SK-N-SH treated with all-trans-retinoic acid at 6 μM for 48 hours (cell line): Measurements from ENCODE around the gene MET.
"Not testable (repeated sequence)": the region's sequence is repeated elsewhere in the genome, so short reads cannot be mapped to it uniquely, and the experiment has no call there.

ENCODE experiments used
- ATAC-seq: fragments of 200-7000 bp; cut with Tn5 transposase; 3 replicates; pipeline ENCODE4 v1.9.1; 2020; ENCODE audit warnings: mild to moderate bottlenecking, moderate library complexity
- ARNTL ChIP-seq: fragments of 450-650 bp; formaldehyde crosslinking; IDR thresholded peaks from 2 replicates; pipeline ENCODE4 v1.5.0; 2020; ENCODE audit warnings: low read depth, mild to moderate bottlenecking, moderate library complexity, borderline replicate concordance
- BACH2 ChIP-seq: fragments of 250-450 bp; sonication (Bioruptor Pico); IDR thresholded peaks from 2 replicates; pipeline ENCODE4 v1.9.0; 2021; ENCODE audit warnings: mild to moderate bottlenecking, borderline replicate concordance
- CREB5 ChIP-seq: fragments of 250-450 bp; sonication (Bioruptor Pico); IDR thresholded peaks from 2 replicates; pipeline ENCODE4 v1.5.1; 2020; ENCODE audit warnings: low read depth, mild to moderate bottlenecking, moderate library complexity
- CSDC2 ChIP-seq: fragments of 250-450 bp; sonication (Bioruptor Pico); IDR thresholded peaks from 2 replicates; pipeline ENCODE4 v1.5.0; 2020; ENCODE audit warnings: mild to moderate bottlenecking, moderate library complexity
- GLIS3 ChIP-seq: fragments of 250-450 bp; sonication (Bioruptor Pico); IDR thresholded peaks from 2 replicates; pipeline ENCODE4 v1.5.0; 2020; ENCODE audit warnings: mild to moderate bottlenecking, moderate library complexity
- POU6F1 ChIP-seq: fragments of 250-450 bp; sonication (Bioruptor Pico); IDR thresholded peaks from 2 replicates; pipeline ENCODE4 v1.8.0; 2021; ENCODE audit warnings: low read depth, mild to moderate bottlenecking, moderate library complexity, borderline replicate concordance
- PPARA ChIP-seq: fragments of 250-450 bp; sonication (Bioruptor Pico); IDR thresholded peaks from 2 replicates; pipeline ENCODE4 v1.5.0; 2020; ENCODE audit warnings: mild to moderate bottlenecking, borderline replicate concordance
- RARB ChIP-seq: fragments of 250-450 bp; sonication (Bioruptor Pico); IDR thresholded peaks from 2 replicates; pipeline ENCODE4 v1.8.0; 2021; ENCODE audit warnings: mild to moderate bottlenecking, moderate library complexity
- SNAI2 ChIP-seq: fragments of 250-450 bp; sonication (Bioruptor Pico); IDR thresholded peaks from 2 replicates; pipeline ENCODE4 v1.5.0; 2020; ENCODE audit warnings: mild to moderate bottlenecking, moderate library complexity
- TOX ChIP-seq: fragments of 250-450 bp; sonication (Bioruptor Pico); IDR thresholded peaks from 2 replicates; pipeline ENCODE4 v1.8.0; 2021; ENCODE audit warnings: mild to moderate bottlenecking, moderate library complexity, borderline replicate concordance
- ZFP3 ChIP-seq: fragments of 250-450 bp; sonication (Bioruptor Pico); IDR thresholded peaks from 2 replicates; pipeline ENCODE4 v1.5.0; 2020; ENCODE audit warnings: mild to moderate bottlenecking, moderate library complexity
- ZFP30 ChIP-seq: fragments of 450-650 bp; formaldehyde crosslinking; IDR thresholded peaks from 2 replicates; pipeline ENCODE4 v1.5.0; 2022; ENCODE audit warnings: mild to moderate bottlenecking, moderate library complexity
- ZNF565 ChIP-seq: fragments of 450-650 bp; formaldehyde crosslinking; conservative IDR thresholded peaks from 2 replicates; pipeline ENCODE4 v1.5.0; 2020; ENCODE audit warnings: low read depth, mild to moderate bottlenecking, moderate library complexity
- ZNF70 ChIP-seq: fragments of 450-650 bp; formaldehyde crosslinking; IDR thresholded peaks from 2 replicates; pipeline ENCODE4 v1.5.0; 2020; ENCODE audit warnings: mild to moderate bottlenecking, moderate library complexity
- TF ChIP-seq, protein P1 (sequence below): fragments of 250-450 bp; sonication (Bioruptor Pico); IDR thresholded peaks from 2 replicates; pipeline ENCODE4 v1.8.0; 2020; ENCODE audit warnings: mild to moderate bottlenecking, moderate library complexity, borderline replicate concordance
- TF ChIP-seq, protein P2 (sequence below): fragments of 250-450 bp; sonication (Bioruptor Pico); IDR thresholded peaks from 2 replicates; pipeline ENCODE4 v1.5.0; 2020; ENCODE audit warnings: mild to moderate bottlenecking, moderate library complexity

The MET gene

DNA sequence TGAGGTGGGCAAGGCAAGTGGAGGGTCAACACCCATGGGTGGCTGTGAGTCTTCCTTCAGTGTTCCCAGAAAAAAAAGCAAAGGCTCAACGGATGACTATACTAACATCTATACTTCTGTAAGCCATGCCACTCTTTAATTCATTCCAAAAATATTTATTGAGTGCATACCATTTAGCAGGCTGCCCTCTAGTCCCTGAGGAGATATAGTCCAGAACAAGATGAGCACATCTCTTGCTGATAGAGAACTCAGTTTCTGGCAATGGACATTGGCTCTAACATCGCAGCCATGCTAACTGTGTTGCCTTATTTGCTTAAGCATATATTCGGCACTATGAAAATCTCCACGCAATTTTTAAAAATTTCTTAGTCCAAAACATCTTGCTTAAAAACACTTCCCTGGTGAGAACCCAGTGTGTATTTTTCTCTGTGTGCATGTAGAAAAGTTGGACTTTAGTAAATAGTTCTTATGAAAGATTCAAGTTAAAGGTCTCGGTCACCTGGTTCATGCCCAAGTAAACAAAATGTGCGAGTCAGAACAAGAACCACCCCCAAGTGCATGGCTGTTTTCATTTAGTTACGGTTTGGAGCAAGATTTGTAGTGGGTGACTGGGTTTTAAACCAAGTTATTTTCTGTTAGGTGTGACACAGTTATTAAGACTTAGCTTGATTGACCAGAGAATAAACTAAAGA lies 69.8 kb downstream of the MET start:
- peak; percentile 35; the same call in 2 of the 3 replicates for ATAC-seq
- TF ChIP-seq CREB5 (CRISPR knock-in tag) (no peak), GLIS3 (CRISPR knock-in tag) (no peak)

GRCh38 chr7:116742641-116743040 lies 70.6 kb downstream of the MET start:
- TF ChIP-seq ARNTL (CRISPR knock-in tag) (no peak), BACH2 (CRISPR knock-in tag) (no peak), CREB5 (CRISPR knock-in tag) (no peak), ZFP3 (CRISPR knock-in tag) (no peak), PPARA (CRISPR knock-in tag) (no peak), GLIS3 (CRISPR knock-in tag) (no peak), ZNF565 (CRISPR knock-in tag) (no peak), RARB (CRISPR knock-in tag) (no peak), POU6F1 (no peak), CSDC2 (CRISPR knock-in tag) (no peak), ZNF70 (CRISPR knock-in tag) (no peak), TOX (no peak), ZFP30 (CRISPR knock-in tag) (no peak), SNAI2 (no peak)
- TF ChIP-seq, protein P1, sequence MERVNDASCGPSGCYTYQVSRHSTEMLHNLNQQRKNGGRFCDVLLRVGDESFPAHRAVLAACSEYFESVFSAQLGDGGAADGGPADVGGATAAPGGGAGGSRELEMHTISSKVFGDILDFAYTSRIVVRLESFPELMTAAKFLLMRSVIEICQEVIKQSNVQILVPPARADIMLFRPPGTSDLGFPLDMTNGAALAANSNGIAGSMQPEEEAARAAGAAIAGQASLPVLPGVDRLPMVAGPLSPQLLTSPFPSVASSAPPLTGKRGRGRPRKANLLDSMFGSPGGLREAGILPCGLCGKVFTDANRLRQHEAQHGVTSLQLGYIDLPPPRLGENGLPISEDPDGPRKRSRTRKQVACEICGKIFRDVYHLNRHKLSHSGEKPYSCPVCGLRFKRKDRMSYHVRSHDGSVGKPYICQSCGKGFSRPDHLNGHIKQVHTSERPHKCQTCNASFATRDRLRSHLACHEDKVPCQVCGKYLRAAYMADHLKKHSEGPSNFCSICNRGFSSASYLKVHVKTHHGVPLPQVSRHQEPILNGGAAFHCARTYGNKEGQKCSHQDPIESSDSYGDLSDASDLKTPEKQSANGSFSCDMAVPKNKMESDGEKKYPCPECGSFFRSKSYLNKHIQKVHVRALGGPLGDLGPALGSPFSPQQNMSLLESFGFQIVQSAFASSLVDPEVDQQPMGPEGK, result no peak
- TF ChIP-seq, protein P2, sequence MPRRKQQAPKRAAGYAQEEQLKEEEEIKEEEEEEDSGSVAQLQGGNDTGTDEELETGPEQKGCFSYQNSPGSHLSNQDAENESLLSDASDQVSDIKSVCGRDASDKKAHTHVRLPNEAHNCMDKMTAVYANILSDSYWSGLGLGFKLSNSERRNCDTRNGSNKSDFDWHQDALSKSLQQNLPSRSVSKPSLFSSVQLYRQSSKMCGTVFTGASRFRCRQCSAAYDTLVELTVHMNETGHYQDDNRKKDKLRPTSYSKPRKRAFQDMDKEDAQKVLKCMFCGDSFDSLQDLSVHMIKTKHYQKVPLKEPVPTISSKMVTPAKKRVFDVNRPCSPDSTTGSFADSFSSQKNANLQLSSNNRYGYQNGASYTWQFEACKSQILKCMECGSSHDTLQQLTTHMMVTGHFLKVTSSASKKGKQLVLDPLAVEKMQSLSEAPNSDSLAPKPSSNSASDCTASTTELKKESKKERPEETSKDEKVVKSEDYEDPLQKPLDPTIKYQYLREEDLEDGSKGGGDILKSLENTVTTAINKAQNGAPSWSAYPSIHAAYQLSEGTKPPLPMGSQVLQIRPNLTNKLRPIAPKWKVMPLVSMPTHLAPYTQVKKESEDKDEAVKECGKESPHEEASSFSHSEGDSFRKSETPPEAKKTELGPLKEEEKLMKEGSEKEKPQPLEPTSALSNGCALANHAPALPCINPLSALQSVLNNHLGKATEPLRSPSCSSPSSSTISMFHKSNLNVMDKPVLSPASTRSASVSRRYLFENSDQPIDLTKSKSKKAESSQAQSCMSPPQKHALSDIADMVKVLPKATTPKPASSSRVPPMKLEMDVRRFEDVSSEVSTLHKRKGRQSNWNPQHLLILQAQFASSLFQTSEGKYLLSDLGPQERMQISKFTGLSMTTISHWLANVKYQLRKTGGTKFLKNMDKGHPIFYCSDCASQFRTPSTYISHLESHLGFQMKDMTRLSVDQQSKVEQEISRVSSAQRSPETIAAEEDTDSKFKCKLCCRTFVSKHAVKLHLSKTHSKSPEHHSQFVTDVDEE (CRISPR knock-in tag), result no peak

DNA sequence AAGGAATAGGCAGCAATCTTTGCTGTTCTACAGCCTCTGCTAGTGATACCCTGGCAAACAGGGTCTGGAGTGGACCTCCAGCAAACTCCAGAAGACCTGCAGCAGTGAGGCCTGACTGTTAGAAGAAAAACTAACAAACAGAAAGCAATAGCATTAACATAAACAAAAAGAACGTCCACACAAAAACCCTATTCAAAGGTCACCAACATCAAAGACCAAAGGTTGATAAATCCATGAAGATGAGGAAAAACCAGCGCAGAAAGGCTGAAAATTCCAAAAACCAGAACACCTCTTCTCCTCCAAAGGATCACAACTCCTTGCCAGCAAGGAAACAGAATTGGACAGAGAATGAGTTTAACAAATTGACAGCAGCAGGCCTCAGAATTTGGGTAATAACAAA lies 71.8 kb downstream of the MET start:
- not testable (repeated sequence) for ATAC-seq

More at GRCh38 chr7:116742641-116743040, 70.6 kb downstream of the MET start:
- no peak for ATAC-seq

DNA sequence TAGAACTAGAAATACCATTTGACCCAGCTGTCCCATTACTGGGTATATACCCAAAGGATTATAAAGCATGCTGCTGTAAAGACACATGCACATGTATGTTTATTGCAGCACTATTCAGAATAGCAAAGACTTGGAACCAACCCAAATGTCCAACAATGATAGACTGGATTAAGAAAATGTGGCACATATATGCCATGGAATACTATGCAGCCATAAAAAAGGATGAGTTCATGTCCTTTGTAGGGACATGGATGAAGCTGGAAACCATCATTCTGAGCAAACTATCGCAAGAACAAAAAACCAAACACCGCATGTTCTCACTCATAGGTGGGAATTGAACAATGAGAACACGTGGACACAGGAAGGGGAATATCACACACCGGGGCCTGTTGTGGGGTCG lies 74.4 kb downstream of the MET start:
- ATAC-seq, result not testable (repeated sequence)

DNA sequence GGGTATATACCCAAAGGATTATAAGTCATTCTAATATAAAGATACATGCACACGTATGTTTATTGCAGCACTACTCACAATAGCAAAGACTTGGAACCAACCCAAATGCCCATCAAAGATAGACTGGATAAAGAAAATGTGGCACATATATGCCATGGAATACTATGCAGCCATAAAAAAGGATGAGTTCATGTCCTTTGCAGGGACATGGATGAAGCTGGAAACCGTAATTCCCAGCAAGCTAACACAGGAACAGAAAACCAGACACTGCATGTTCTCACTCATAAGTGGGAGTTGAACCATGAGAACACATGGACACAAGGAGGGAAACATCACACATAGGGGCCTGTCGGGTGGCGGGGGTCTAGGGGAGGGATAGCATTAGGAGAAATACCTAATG lies 79.1 kb downstream of the MET start:
- ATAC-seq, result not testable (repeated sequence)
